ENCODE measurements around the gene GABRB3. TPM values are rescaled to one million over a fixed set of nuclear protein-coding genes. Genes with fewer than 3 reads are reported as not detected.

Gene GABRB3
- total RNA-seq: 1.5 TPM
- long read RNA-seq, partial matches to known transcripts: 0 of 1 reads
- long read RNA-seq, other reads (novel, unspliced or antisense): 1 of 1 reads

DNA sequence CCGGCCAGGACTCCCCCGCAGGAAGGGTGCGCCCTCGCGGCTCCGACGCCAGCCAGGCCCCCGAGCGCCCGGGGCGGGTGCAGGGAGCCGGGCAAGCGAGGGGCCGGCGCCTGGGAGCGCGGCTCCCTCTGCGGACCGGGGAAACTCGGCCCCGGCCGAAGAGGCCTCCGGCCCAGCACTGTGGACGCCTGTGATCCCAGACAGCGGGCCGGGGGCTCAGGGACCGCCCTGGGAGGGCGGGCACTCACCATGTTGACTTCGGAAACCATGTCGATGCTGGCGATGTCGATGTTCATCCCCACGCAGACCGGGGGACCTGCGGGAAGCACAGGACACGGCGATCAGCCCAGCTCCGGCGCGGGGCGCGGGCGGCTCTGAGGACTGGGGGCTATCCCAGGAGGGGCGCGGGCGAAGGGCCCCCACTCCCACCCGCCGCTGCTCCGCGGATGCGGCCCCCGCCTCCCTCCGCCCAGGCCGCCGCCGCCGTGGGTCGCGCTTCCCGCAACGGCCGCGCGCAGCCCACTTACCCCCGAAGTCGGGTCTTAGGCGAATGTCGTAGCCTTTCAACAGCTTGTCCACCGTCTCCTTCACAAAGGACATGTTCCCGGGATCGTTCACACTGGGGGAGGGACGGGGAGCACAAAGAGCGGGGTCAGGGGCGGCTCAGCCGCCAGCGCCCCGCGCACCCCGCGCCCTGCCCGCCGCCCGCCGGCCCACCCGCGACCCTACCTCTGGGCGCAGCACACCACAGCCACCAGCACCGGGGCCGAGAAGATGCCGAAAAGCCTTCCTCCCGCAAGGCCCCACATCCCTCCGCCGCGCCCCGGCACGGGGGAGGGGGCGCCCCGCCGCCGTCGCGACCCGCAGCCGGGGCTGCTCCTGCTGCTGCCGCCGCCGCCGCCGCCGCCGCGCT, at the start of gene GABRB3:
Gene GABRB3, minus strand, starts transcription at position 913 of the 913 bp plus-strand sequence.
- DNase-seq (ENCODE audit: low spot score): no peak

DNA sequence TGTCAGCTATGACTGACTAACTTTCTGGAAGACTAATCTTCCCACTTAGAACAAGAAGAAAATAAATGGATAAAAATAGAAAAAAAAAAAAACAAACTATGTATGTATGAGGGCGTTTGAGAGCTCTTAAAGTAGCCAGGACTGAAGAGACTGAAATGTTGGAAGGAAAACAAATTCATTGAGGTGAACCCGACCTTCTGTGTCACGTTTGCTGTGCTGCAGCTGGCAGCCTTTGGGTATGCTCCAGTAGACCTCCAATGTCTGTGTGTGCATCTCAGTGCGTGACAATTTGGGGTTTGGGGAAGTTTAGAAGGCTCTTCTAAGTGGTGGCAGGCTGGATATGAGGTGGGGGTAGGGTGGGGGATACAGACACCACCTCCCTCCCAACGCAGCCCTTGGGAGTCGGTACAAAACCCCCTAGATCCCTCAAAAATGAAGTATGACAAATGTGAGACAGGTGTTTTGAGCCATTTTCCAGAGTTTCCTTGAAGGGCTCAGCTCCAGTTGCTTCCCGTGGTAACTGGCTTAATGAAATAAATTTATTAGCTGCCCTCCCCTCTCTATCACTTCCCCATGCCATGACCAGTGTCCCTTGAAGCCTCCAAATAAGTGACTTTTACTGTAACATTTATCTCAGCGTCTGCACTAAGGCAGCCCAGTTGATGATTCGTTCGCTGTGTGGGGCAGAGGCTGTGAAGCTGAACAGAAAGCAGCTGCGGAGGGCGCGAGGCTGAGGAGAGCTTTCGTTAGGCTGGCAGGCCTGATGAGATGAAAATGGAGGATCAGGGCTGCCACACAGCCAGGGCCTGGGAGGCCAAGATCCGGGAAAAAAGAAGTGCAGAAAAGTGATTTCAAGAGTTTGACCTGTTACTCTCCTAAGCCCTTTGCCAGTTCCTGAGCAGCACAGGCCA, 34.9 kb upstream of the GABRB3 start:
- no peak for DNase-seq (ENCODE audit: low spot score)

DNA sequence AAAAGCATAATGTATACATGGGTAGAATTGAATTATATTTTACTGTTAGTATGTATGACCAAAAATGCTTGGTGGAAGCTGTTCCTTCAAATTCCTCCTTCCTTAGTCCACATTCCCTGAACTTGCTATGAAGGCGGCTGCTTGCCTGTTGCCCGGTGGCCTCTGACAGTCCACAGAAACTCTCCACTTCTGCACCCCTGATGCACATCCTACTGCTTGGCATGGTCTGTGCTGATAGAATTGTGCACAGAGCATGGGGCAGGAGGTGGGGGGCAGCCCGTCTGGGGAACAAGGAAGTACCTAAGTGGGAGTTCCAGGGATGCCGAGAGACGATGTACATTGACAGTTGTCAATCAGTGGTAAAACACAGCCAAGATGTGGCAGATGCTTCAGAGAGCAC, 33.7 kb upstream of the GABRB3 start:
- no peak for DNase-seq (ENCODE audit: low spot score)

DNA sequence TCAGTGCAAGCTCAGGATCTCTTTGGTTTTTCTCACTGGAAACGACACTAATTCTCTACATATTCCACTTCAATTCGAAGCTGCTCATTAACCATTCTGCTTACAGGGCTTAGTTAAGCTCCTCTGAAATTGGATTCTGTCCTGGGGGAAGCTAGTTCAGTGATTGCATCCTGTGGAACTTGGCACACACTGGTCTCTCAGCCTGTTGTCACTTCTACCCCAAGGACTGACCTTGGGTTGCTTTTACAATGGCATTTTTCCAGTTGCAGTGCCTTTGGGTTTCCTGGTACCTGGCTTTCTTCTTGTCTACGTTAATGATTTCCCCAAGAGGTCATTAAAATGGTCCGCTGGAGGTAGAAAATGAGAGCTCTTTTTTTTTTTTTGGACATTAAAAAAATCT, 33.3 kb upstream of the GABRB3 start:
- no peak for DNase-seq (ENCODE audit: low spot score)

DNA sequence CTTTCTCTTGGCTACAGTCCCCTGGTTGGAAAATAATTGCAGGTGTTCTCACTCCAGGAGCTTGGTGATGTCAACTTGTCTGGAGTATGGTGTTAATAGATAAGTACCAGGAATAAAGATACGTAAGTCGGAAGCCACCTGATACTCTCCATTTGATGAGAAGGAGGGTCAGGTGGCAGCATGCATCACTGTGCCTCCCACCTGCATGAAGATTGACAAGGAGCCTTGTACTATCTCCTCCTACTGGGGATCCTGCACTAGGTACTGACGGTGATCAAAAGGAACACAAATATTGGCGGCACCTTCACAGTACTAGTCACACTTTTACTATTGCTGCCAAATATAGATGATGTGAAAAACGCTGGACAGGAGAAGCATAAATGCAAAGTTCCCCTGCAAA, 32.6 kb upstream of the GABRB3 start:
- DNase-seq (ENCODE audit: low spot score): no peak

DNA sequence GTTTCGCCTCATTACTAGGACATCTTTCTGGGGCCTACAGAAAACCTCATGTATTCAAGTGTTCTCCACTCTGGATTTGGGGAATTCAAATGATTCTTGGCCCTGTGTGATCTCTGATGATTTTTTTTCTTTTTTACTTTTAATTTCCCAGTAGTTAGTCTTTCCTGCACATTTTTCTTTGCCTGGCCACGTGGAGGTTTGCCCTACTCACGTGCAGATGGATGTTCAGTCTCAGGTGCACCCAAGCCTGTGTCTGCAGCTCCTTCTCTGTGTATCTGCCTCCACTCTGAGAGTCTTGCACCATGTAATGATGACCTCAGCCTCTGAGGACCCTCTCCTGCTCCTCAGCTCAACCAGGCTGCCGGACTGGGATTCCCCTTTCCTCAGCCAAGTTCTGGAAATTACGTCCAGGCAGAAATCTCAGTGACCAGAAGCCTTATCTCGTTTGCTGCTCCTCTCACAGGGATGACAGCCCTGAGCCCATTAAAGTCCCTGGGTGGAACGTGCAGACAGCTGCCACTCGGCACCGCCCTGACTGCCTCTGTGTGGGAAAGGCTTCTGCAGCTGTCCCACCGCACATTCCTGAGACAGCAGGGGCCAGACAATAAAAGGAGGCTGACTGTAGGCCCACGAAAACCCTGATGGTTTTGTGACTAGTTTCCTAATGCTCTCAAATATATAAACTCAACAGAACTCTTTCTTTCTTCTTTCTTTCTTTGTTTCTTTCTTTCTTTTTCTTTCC, 31.4 kb upstream of the GABRB3 start:
- DNase-seq (ENCODE audit: low spot score): no peak

DNA sequence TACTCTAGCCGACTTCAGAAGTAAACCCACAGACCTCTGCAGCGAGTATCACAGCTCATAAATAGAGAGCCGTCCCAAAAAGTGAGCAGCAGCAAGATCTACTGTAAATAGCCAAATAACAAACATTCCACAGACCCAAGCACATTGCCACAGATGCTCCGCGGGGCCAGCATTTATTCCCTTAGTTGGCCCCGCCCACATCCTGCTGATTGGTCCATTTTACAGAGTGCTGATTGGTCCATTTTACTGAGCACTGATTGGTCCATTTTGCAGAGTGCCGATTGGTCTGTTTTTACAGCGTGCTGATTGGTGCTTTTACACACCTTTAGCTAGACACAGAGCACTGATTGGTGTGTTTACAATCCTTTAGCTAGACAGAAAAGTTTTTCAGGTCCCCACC, 17.3 kb upstream of the GABRB3 start:
- no peak for DNase-seq (ENCODE audit: low spot score)

DNA sequence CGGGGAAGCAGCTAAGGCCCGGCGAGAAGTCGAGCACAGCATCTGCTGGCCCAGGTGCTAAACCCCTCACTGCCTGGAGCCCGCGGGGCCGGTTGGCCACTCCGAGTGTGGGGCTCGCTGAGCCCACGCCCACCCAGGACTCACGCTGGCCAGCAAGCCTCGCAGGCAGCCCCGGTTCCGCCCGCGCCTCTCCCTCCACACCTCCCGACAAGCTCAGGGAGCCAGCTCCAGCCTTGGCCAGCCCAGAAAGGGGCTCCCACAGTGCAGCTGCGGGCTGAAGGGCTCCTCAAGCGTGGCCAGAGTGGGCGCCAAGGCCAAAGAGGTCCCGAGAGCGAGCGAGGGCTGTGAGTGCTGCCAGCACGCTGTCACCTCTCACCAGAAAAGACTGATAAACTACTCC, 8.9 kb upstream of the GABRB3 start:
- no peak for DNase-seq (ENCODE audit: low spot score)

DNA sequence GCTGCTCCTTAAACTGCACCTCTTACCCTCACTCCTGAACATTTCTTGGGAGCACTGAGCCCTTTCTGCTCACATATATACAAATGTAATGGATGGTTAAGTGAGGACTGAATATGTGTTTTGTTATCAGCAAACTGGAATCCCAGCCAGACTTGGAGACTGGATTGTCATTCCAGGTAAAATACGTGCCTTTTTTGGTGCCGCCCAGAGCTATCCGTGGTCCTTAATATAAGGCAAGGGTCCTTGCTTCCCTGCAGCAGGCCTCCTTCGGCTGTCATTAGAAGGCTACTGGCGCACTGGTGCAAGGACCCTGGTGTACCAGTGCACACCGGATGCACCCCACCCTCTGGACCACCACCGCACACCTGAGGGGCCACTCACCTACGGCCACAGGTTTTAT, 1.1 kb upstream of the GABRB3 start:
- DNase-seq (ENCODE audit: low spot score): no peak

DNA sequence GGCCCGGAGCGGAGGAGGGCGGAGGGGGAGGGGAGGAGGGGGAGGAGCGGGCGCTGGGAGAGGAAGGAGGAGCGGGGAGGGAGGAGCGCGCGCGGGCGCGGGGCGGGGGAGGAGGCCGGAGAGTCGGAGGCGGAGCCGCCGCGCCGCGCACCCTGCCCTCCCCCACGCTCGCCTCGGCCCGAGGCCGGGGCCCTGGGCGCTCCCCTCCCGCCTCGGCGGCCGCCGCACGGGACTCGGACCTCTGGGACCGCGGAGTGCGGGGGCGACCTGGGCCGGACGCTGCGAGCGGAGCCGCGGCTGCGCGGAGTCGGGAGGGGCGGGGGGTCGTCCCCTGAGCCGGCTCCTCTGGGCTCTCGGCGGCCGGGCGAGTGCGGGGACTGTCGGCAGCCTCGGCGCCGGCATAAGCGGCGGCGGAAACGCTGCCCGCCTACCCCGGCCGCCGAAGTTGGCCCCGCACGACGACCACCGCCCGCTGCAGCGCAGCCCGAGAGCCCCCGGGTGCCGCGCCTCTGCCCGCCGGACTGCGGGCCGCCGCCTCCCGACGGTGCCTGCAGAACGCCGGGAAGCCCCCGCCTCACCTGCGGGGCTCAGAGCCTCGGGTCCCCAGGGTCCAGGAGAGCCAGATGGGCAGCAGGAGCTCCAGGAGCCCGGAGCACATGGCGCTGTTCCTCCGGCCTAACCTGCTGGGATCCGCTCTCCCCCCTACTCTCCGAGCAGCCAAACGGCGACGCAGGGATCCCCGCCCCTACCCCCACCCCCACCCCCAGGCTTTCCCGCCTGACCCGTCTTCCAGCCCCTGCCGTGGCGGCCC, 406 bp upstream of the GABRB3 start:
- no peak for DNase-seq (ENCODE audit: low spot score)

DNA sequence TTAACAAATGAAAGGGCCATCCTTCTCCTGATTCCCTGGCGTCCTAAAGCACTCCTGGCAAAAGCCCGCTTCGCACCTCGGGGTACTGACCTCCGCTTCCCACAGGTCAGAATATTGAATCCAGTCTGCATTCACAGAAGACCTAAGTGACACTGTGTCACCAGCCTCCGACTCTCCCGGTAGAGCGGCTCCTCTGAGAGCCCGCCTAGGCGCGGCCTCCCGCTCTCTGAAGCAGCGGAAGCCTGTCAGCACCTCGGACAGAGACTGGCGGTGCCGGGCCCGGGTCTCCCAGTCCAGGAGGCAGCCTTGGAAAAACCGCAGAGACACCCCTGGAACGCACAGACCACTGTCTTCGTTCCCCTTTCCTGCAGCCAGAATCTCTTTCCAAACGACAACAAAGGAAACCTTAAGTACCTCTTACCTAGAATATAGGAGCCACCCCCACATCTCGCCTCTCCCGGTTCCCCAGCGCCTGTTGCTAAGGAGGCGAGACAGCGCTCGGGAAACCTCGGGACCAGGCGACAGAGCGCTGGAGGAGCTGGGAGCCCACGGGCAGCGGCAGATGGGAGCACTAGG, 1.2 kb downstream of the GABRB3 start:
- DNase-seq (ENCODE audit: low spot score): no peak

DNA sequence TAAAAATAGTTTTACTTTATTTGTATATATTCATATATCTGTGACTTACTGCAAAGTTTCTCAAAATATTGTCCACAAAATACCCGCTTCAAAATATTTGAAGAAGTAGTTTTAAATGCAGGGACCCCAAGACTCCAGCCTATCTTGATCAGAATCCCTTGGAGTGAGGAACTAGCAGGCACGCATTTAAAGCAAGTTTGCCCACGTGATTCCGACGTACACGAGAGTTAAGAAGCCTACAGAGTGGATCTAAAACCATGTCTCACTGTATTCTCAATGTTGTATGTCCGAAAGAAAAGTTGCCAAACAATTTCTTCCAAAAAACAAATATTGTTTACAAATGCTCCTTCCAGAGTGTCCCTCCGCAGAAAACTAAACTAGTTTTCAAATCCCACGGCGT, 1.7 kb downstream of the GABRB3 start:
- DNase-seq (ENCODE audit: low spot score): no peak

DNA sequence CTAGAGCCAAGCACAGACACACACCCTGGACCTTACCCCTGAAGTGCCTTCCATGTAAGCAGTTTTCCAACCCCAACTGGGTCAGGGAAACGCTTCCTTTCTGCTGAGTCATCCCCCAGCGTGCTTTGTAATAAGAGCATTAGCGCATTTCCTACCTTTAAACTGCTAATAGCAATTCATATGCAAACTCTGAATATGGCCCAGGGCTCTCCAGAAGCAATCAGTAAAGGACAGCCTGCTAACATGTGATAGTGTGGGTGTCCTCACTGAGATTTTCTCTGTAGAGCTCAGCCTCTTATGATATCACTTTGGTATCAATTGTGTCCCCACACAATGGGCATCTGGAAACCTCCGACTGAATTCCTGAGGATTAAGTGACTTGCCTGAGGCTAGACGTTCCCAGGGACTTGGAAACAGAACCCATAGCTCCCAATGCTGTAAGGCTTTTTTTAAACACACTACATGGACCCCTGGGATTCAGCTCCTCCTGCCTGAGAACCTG, 5.6 kb downstream of the GABRB3 start:
- no peak for DNase-seq (ENCODE audit: low spot score)

DNA sequence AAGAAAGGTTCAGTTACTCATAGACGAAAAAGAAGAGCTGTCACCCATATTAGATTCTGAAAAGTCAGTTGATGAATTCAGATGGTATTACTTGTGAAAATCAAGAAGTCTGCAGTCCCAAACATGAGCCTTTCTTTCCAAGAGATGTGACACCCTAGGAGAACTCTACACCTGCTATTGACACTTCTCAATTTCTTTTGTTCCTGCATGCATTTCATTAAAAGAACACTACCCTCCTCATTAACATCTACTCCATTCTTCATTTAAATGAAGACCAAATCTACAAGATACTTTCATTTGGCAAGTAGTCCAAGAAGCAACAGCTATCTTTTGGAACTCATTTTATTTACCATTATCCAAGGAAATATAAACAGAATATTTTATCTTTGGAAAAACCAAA, 6.6 kb downstream of the GABRB3 start:
- no peak for DNase-seq (ENCODE audit: low spot score)

DNA sequence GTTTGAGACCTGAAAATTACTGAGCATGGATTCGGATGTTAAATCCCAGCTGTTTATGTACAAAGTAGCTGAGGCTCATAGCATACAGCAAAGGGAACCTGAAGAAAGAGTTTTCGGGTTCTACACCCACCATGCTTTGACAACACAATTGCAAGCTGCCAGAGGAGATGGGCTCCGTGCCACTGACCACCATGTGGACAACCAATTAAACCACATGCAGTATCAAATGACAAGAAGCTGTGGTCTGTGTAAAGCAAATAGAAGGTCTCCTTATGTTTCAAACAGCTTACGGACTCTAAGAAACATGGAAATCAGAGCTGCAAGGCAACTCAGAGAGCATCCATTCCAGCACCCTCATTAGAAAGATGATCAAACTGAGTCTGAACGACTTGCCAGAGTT, 12.9 kb downstream of the GABRB3 start:
- no peak for DNase-seq (ENCODE audit: low spot score)

DNA sequence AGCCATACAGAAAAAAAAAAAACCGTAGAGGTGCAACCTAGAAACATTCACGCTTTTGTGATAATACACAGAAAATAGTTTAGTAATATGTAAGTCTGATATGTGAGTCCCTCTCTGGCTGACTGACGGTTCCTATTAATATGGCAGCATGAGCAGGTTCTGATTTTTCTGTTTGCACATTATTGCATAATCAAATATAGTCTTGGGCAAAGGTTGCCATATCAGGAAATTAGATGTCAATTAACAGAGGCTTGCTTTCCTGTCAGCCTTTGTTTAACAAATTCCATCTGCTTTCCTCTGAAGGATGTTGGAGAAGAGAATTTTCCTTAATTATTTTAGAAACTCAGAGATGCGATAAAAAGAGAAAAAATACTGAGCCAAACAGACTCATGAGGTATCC, 14.8 kb downstream of the GABRB3 start:
- DNase-seq (ENCODE audit: low spot score): no peak

DNA sequence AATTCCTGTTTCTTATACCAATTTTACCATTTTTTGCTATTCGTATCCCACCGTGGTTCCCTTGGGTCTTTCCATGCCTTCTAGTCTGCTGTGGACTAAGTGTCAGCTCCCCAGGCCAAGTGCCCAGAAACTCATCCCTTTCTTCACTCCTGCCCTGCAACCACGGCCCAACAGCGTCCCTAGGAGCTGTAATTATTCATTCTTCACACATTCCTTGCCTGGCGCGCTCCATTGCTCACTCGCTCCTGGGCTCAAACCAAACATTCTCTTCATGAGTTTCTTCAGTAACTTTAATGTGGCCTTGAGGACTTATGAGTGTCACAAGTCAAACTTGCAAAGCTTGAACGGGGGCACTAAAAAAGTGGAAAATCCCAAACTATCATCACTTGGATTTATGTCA, 15.7 kb downstream of the GABRB3 start:
- no peak for DNase-seq (ENCODE audit: low spot score)

DNA sequence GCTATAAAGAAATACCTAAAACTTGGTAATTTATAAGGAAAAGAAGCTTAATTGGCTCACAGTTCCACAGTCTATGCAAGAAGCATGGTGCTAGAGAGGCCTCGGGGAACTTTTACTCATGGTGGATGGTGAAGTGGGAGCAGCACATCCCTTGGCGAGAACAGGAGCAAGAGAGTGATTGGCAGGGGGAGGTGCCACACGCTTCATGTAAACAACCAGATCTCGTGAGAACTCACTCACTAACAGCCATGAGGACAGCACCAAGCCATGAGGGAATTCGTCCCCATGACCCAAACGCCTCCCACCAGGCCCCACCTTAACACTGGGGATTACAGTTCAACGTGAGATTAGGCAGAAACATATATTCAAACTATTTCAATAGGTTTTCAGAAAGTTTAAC, 28.0 kb downstream of the GABRB3 start:
- no peak for DNase-seq (ENCODE audit: low spot score)

DNA sequence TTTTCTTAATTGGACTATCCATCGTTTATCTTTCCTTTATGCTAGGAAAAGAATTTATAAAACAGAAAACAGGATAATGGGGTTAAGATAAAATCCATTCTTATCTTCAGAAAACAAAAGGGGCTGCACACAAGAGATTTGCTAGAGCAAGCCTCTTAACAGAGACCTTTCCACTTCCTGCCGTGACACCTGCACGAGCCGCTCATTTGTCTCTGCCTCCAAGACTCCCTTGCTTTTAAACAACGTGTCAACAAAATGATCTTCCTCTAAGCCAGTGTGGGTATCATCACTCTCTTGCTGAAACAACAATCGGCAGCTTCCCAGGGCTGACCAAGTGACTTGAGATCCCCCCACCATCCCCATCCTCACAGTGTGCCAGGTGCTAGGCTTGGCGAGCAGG, 33.1 kb downstream of the GABRB3 start:
- no peak for DNase-seq (ENCODE audit: low spot score)

DNA sequence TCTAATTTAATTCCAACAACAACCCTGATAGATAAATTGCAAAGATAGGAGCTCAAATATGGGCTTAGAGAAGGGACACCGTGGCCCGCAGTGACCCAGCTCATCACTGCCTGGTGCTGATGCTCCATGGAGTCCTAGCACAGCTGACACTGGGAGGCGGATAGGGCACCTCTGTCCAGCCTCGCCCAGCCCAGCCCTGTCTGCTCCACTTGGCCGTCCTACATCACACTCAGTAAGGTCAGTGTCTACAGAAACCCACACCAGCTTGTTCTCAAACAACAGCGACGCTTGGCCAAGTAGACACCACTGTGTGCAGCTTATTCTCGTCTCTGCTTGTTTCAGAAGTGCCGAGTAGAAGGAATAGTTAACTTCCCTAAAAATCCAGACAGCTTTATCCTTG, 33.9 kb downstream of the GABRB3 start:
- no peak for DNase-seq (ENCODE audit: low spot score)
